ENCODE results near the gene OBSCN.
"Not testable (repeated sequence)": the region's sequence is repeated elsewhere in the genome, so short reads cannot be mapped to it uniquely, and the experiment has no call there.

OBSCN gene

GRCh38 chr1:228259951-228260350, 52.1 kb downstream of the OBSCN start:
- no peak for DNase-seq (ENCODE audit: low read depth)

DNA sequence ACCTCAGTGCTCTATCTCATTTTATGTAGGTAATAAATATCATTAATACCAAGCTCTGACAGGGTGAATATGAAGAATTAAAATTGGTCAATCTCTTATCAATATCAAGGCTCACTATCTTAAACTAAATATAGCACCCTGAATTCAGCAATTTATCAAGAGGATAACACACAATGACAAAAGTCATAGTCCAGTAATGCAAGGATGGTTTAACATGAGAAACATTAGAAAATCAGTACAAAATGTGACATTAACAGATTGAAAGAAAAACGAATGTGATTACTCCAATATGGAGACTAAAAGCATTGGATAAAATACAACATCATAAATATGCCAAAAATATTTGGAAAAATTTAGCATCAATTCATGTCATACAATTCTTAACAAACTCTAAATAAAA, 53.9 kb downstream of the OBSCN start:
- DNase-seq (ENCODE audit: low read depth), result no peak

- DNase-seq (ENCODE audit: low read depth), result no peak
Observed at GRCh38 chr1:228262475-228262874, 54.6 kb downstream of the OBSCN start.

DNA sequence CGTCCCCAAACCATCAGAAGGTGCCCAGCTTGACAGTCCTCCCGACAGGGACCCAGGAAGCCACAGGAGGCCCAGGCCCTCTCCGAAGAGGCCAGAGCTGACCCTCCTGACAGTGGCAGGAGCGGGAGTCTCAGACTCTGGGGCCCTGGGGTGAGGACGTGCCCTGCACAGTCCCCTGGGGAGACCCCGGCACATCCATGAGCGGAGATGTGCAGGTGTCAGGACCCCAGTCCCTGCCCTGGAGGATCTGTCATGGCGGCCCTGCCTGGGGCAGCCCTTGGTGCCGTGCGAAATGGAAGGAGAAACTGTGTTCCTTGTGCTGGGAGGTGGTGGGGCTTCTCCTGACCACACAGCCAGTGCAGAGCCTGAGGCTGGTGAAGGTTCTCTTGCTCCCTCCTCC, 55.8 kb downstream of the OBSCN start:
- no peak for DNase-seq (ENCODE audit: low read depth)

DNA sequence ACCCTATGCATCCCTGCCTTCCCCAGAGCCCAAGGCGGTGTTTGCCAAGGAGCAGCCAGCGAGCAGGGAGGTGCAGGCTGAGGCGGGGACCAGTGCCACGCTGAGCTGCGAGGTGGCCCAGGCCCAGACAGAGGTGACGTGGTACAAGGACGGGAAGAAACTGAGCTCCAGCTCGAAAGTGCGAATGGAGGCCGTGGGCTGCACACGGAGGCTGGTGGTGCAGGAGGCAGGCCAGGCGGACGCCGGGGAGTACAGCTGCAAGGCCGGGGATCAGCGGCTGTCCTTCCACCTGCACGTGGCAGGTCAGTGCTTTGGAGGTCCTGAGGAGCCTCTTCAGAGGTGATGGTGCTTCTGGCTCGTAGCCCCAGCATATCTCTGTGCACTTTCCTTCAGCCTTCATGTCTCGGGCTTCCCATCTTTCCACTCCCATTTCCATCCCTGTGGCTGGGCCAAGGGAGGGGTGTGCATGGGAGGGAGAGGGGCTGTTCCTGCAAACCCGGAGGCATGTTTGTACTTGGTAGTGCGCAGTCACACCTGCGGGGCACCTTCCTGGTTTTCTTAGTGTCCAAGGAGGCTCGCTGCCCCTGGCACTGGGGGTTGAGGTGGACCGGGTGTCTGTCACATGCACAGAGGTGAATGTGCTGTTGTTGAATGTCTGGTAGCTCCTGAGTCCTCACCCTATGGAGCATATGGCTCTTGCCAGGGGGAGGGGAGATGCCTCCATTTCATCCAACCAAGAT, 56.4 kb downstream of the OBSCN start:
- no peak for DNase-seq (ENCODE audit: low read depth)

GRCh38 chr1:228265167-228265566, 57.3 kb downstream of the OBSCN start:
- no peak for DNase-seq (ENCODE audit: low read depth)

DNA sequence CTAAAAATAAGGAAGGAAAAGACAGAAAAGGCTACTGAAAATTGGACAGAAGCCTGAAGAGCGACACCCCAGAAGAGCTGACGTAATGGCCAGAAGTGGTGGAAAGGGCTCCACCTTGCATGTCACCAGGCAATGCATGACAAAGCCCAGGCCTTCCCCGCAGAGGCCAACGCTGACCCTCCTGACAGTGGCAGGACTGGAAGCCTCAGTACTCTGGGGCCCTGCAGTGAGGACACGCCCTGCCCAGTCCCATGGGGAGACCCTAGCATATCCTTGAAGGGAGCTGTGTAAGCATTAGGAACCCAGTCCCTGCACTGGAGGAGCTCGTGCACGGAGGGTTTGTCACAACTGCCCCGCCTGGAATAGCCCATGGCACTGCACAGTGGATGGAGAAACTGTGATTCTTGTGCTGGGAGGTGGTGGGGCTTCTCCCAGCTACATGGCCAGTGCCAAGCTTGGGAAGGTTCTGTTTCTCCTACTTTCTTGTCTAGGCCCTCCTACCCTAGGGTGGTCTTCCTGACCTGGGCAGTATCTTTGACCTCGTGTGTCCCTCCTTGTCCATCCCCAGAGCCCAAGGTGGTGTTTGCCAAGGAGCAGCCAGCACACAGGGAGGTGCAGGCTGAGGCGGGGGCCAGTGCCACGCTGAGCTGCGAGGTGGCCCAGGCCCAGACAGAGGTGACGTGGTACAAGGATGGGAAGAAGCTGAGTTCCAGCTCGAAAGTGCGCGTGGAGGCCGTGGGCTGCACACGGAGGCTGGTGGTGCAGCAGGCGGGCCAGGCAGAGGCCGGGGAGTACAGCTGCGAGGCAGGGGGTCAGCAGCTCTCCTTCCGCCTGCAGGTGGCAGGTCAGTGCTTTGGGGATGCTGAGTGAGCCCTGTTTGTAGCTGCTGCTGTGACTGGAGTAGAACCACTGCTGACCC, 60.4 kb downstream of the OBSCN start:
- no peak for DNase-seq (ENCODE audit: low read depth)

DNA sequence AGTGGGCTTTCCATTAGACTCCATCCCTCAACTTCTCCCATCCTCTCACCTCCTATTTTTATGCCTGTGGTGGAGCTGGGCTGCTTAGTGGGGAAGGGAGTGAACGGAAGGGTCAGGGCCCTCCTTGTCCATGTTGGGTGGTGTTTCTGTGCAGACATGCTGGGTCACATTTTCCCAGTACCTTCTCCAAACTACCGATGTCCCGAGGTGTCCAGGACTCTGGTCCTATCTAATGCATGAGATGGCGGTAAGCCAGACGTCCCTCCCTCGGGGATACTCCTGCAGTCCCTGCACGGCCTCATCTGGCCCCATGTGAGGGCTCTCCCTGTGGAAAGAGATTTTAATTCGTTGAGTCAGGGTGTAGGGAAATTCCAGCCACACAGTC, 61.0 kb downstream of the OBSCN start:
- no peak for DNase-seq (ENCODE audit: low read depth)

GRCh38 chr1:228269431-228269830, 61.6 kb downstream of the OBSCN start:
- not testable (repeated sequence) for DNase-seq (ENCODE audit: low read depth)

DNA sequence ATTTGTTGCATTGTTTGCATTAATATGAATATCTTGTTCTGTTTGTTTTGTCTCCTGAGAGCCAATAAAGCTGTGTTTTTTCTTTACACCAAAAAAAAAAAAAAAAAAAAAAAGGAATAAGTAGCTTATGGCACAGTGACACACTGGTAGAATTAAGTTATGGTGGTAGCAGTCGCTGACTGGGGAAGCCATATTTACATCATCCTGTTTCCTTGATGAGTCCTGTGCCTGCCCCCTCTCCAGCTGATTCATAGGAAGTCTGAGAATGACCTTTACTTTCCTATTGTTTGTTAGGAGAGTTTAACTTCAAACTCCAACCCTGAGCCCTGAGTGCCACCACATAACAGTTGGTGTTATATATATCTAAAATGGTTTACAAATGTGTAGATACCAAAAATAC, 62.2 kb downstream of the OBSCN start:
- DNase-seq (ENCODE audit: low read depth), result no peak

GRCh38 chr1:228271701-228272251, 63.9 kb downstream of the OBSCN start:
- DNase-seq (ENCODE audit: low read depth), result no peak

GRCh38 chr1:228272331-228272791, 64.5 kb downstream of the OBSCN start:
- DNase-seq (ENCODE audit: low read depth), result no peak

DNA sequence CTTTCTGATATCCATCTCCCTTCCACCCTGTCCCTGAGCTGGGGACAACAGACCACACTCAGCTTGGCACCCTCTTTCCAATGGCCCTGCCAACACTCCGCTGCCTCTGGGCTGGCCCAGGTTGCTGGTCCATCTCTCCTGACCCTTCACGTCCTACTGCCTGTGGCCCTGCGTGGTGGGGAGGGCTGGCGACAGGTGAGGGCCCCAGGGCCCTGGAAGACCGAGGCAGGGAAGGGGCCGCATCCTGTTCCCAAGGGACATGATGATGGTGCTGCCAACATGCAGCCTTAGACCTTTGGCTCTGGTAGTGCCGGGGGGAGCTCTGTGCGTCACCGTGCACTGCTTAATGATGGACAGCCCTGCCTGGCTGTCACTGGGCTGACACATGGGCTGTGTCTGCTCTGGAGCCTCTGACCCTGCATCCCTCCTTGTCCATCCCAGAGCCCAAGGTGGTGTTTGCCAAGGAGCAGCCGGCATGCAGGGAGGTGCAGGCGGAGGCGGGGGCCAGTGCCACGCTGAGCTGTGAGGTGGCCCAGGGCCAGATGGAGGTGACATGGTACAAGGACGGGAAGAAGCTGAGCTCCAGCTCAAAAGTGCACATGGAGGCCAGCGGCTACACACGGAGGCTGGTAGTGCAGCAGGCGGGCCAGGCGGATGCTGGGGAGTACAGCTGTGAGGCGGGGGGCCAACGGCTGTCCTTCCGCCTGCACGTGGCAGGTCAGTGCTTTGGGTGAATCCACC, 65.2 kb downstream of the OBSCN start:
- DNase-seq (ENCODE audit: low read depth), result no peak

GRCh38 chr1:228273720-228274451, 66.0 kb downstream of the OBSCN start:
- no peak for DNase-seq (ENCODE audit: low read depth)

GRCh38 chr1:228274452-228275178, 66.8 kb downstream of the OBSCN start:
- DNase-seq (ENCODE audit: low read depth), result no peak

DNA sequence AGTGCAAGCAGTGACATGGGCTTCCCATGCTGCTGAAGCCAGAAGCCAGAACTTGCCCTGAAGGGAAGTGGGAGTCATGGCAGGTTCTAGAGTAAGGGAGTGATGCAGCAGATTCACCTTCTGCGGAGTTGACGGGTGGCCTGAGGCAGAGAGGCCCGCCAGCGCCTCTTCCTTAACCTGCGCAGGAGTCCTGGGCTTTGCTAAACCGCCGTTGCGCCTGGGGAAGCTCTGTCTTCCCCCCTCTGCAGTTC, 67.3 kb downstream of the OBSCN start:
- no peak for DNase-seq (ENCODE audit: low read depth)

DNA sequence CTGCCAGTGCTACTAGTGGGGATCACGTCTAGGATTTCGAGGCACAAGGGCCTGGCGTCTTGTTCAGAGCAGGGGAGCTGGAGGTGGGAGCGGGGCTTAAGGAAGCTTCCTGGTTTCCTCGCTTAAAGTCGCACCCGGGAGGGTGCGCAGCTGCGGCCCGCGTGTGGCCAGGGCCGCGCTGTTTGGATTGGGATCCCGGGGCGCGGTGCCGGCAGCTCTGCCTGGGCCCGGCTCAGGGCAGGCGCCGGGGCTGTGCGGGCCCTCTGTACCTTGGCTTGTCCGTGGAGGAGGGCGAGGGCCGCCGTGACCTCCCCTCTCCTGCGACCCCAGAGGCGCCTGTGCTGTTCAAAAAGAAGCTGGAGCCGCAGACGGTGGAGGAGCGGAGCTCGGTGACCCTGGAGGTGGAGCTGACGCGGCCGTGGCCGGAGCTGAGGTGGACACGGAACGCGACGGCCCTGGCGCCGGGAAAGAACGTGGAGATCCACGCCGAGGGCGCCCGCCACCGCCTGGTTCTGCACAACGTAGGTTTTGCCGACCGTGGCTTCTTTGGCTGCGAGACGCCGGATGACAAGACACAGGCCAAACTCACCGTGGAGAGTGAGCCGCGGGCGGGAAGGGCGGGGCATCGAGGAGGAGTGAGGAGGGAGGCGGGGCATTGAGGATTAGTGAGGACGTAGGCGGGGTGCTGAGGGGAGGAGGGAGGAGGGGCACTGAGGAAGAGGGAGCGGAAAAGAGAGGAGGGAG, 67.8 kb downstream of the OBSCN start:
- DNase-seq (ENCODE audit: low read depth), result peak; percentile 84

GRCh38 chr1:228276174-228276831, 68.5 kb downstream of the OBSCN start:
- no peak for DNase-seq (ENCODE audit: low read depth)

DNA sequence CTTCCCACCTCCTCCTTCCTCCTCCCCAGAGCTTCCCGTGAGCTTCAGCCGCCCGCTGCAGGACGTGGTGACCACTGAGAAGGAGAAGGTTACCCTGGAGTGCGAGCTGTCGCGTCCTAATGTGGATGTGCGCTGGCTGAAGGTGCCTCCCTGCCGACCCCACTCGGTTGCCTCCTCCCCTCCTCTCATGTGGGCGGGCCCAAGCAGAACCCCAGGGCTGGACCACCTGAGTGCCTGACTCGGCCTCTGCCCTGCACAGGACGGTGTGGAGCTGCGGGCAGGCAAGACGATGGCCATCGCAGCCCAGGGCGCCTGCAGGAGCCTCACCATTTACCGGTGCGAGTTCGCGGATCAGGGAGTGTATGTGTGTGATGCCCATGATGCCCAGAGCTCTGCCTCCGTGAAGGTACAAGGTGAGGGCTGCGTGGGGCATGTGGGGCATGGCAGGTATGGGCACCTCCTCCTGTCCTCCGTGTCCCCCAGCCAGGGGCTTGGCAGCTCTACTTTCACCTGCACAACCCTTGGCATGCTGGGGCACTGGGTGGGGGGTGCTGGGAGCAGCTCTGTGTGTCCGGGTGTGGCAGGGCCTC, 69.2 kb downstream of the OBSCN start:
- DNase-seq (ENCODE audit: low read depth), result no peak
